Cardiac fibroblast (primary cell): ENCODE measurements around the gene CACNG5.

Source experiments
- DNase-seq, 2 donors: peaks; one replicate each; pipeline versions ENCODE4 v3.0.0 to v3.0.0-alpha.2; 2010; ENCODE audit warnings: low read depth in 2 of 2
- H3K4me3 ChIP-seq, 2 donors: replicated peaks in 1 of 2; 1 replicate in 1 of 2; 2 replicates in 1 of 2; pipeline ENCODE4 v1.5.1; 2011; ENCODE audit warnings: low read depth in 2 of 2, low read length in 2 of 2, mild to moderate bottlenecking in 2 of 2, moderate library complexity in 1 of 2
- TF ChIP-seq, protein P1 (sequence below): IDR thresholded peaks from one replicate; pipeline ENCODE4 v1.5.1; 2011; ENCODE audit warnings: low read depth, mild to moderate bottlenecking, low read length, inconsistent platforms

Gene CACNG5

DNA sequence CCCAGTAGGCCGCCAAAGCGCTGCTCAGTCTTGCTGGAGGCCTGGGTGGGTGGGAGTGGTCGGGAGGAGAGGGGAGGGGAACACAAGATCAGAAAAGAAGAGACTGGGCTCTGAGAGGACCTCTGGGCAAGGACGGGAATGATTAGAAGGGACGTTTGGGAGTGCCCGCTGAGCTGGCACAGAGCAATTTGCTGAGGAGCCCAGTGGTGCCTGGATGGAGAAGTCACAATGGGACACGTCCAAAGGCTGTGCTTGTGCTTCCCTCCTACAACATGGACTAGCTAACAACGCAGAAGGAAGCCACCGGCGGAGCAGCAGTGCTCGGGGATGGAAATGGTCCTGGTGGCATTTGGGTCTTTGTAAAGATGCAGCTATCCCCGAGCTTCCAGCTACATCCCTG lies 84.0 kb downstream of the CACNG5 start:
- H3K4me3 ChIP-seq = no peak overlapping the region
- DNase-seq = no peak
- TF ChIP-seq, protein P1, sequence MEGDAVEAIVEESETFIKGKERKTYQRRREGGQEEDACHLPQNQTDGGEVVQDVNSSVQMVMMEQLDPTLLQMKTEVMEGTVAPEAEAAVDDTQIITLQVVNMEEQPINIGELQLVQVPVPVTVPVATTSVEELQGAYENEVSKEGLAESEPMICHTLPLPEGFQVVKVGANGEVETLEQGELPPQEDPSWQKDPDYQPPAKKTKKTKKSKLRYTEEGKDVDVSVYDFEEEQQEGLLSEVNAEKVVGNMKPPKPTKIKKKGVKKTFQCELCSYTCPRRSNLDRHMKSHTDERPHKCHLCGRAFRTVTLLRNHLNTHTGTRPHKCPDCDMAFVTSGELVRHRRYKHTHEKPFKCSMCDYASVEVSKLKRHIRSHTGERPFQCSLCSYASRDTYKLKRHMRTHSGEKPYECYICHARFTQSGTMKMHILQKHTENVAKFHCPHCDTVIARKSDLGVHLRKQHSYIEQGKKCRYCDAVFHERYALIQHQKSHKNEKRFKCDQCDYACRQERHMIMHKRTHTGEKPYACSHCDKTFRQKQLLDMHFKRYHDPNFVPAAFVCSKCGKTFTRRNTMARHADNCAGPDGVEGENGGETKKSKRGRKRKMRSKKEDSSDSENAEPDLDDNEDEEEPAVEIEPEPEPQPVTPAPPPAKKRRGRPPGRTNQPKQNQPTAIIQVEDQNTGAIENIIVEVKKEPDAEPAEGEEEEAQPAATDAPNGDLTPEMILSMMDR = no peak

DNA sequence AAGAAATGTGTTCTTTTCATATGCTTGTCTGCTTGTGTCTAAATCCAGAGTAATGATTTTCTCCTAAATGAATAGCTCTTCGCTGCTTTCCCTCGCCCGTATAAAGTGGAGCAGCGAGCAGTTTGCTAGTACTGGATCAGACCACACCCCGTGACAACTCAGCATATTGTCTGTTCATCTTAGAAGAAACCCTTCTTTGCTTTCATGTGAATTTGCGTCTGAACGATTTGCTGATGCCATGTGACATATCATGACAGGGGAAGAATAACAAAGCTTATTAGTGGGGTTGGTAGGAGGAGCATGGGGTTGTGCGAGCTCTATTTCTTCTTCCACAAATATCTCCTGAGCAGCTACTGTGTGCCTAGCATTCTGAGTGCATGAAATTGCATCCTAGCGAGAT lies 85.5 kb downstream of the CACNG5 start:
- no peak for DNase-seq
- no peak overlapping the region for H3K4me3 ChIP-seq
- TF ChIP-seq, protein P1 = no peak

DNA sequence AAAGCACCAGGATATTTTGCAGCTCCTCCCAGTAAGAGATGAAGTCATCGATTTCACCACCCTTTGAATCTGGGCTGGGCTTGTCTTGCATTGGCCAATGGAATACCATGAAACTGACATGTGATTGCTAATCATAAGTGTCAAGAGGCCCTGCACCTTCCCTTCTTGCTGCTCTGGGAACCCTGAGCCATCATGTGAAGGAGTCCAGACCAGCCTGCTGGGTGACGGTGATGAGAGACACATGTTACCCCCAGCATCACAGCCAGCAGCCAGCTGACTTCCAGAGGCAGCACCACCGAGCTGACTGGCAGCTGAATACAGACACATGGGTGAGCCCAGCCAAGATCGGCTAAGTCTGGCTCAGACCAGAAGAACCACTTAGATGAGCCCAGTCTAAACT lies 86.0 kb downstream of the CACNG5 start:
- no peak overlapping the region for H3K4me3 ChIP-seq
- TF ChIP-seq, protein P1 = no peak
- peak; percentile 4 to 30 for DNase-seq

DNA sequence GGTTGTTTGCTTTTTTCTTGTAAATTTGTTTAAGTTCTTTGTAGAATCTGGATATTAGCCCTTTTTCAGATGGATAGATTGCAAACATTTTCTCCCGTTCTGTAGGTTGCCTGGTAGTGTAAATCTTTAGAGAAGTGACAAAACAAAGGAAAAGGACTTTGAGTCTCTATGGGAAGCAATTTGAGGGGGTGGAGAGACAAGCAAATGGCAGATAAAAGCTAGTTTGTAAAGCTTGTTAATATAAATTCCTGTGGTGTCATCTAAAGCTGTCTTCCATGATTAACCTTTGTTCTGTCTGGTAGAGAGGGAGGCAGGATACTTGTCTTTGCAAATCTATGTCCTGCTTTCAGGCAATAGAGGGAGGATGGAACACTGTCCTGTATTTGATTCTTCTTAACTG lies 89.0 kb downstream of the CACNG5 start:
- TF ChIP-seq, protein P1 = no peak
- no peak overlapping the region for H3K4me3 ChIP-seq
- no peak for DNase-seq

DNA sequence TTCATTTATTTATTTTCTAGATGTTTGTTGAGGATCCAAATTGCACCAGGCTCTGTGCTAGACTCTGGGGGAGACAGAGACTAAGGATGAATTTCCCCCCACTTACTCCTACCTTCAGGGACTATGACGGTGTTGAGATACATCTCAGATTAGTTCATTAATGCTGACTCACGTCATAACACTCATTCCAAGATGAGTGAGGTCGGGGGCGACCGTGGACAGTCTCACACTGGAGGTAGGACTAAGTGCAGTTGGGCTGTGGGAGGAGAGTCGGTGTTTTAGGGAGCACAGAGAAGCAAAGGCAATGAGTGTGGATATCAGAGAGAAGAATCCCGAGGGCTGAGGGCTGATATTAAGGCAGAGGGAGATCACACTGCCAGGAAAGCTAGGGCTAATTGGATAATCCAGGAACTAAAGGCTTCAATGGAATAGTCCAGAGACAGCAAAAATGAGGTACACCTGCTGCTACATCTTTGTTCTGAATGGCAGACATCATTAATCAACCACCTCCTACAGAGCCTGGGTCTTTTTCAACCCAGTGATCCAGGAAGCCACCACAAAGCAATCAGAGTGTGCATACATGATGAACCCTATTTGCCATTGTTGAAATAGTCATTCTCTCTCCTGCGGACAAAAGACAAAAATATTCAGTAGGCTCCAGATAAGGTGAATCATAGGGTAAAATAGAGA lies 91.0 kb downstream of the CACNG5 start:
- H3K4me3 ChIP-seq = no peak overlapping the region
- TF ChIP-seq, protein P1 = no peak
- no peak for DNase-seq

DNA sequence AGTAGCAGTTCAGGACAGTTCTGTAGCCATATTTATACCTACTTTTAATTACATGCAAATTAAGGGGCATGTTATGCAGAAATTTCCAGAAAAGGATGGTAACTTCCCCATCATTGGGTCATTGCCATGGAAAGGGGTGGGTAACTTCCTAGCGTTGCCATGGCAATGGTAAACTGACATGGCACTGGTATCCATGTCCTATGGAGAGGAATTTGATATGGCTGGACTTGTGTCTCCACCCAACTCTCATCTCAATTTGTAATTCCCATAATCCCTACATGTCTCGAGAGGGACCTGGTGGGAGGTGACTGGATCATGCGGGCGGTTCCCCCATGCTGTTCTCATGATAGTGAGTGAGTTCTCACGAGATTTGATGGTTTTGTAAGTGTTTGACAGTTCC lies 94.0 kb downstream of the CACNG5 start:
- no peak for DNase-seq
- TF ChIP-seq, protein P1 = no peak
- no peak overlapping the region for H3K4me3 ChIP-seq

DNA sequence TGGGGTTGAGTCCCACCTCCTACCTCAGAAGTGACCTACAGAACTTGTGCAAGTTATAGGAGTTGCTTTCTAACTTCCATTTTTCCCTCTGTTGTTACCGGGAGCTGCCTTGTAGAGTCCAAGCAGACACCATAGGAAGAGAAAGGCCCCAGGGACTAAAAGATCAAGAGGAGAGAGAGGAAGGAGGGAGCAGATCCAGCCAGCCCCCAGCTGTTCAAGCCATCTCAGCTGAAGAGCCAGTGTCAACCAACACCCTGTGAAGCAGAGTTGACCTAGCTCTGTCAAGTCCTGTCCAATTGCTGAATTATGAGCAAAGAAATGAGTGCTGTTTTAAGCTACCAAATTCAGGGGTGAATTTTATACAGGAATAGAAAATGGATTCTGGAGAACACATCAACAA lies 94.7 kb downstream of the CACNG5 start:
- no peak for DNase-seq
- H3K4me3 ChIP-seq = no peak overlapping the region
- TF ChIP-seq, protein P1 = no peak
